Thyroid gland (tissue), 4 donors: ENCODE data around the gene PLXNA4.

Experiments used
- CTCF ChIP-seq, 6 experiments: fragments of 200-600 bp in 3 of 6; fragments of 450-650 bp in 3 of 6; sonication (generic) in 3 of 6; IDR thresholded peaks; one replicate each; pipeline ENCODE4 v1.5.1; 2016 to 2019; ENCODE audit warnings: antibody characterized with exemption in 6 of 6, mild to moderate bottlenecking in 2 of 6, inconsistent platforms in 1 of 6, moderate library complexity in 1 of 6
- POLR2A ChIP-seq, 2 donors: fragments of 450-650 bp; IDR thresholded peaks; one replicate each; pipeline ENCODE4 v1.6.1; 2017; ENCODE audit warnings: antibody characterized with exemption in 2 of 2, mild to moderate bottlenecking in 2 of 2, moderate library complexity in 1 of 2

GRCh38 chr7:132588596-132588995 lies 12.3 kb upstream of the PLXNA4 start:
- TF ChIP-seq CTCF (IDR thresholded peaks at IDR 0.05) = no peak
- no peak for TF ChIP-seq POLR2A (IDR thresholded peaks at IDR 0.05)
